ENCODE measurements around the gene BATF3. TPM values are rescaled to one million over a fixed set of nuclear protein-coding genes. Genes with fewer than 3 reads are reported as not detected.

The BATF3 gene
- total and polyA plus RNA-seq, 2 of the 4 experiments (the other 2 are of a cell fraction) = 1.6 to 3.9 TPM

DNA sequence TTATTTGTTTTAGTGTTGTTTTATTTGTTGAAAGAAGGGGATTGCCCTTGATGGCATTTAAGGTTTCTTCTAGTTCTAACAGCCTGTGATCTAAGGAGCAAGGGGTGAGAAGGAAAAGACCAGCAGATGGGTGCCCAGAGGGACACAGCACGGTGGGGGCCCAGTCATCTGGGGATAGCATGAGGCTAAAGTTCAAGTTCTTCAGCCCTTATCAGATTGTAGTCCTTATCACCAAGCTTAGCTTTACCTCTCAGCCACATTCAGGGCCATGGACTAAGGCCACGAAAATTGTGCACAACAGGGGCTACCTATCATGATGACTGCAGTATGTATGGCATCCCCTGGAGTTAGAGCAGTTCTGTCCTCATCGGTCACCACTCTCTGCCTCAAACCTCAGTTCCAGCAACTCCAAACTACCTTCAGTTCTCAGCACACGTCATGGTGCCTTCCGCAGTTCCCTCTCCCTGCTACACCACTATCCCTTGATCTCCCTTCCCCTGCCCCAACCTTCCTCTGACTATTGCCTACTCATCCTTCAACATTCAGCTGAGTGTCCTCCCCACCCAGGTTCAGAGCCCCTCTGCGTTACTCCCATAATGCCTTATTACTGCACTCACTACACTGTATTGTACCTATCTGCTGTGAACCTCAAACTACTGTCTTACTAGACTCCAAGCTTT, 54.6 kb downstream of the BATF3 start:
- Histone ChIP-seq H3K9me1 (ENCODE audit: insufficient read depth, low read length) (peaks cover 11% of the 10 kb centered on the region; the same call in 1 of the 2 replicates), H3K4me2 (ENCODE audit: low read depth, low read length) (no peak overlapping the region), H3K36me3 (ENCODE audit: control insufficient read depth, insufficient read depth, low read length) (no peaks in the 10 kb centered on the region), H2BK20ac (ENCODE audit: low read depth, low read length) (peak overlapping the region; percentile 79), H3K79me1 (ENCODE audit: low read depth in 1 of 2, low read length in 2 of 2) (no peaks in the 10 kb centered on the region), H4K8ac (ENCODE audit: low read depth in 2 of 2, low read length in 2 of 2) (peak overlapping the region in 1 of 2 experiments; percentile 17; a peak in 1 of 4 replicates), H3K4ac (ENCODE audit: low read depth, low read length) (peak overlapping the region; percentile 55; the same call in 1 of the 2 replicates), H3K23ac (ENCODE audit: low read depth, low read length) (peak overlapping the region; percentile 56; the same call in 1 of the 2 replicates), H3K14ac (replicated peaks; ENCODE audit: low read depth, low read length) (peak overlapping the region; percentile 65), H3K27me3 (ENCODE audit: control insufficient read depth, insufficient read depth, low read length) (no peaks in the 10 kb centered on the region), H2AFZ (replicated peaks; ENCODE audit: low read length, poor library complexity) (no peak overlapping the region), H3K4me1 (ENCODE audit: control insufficient read depth, insufficient read depth, low read length) (peaks cover 11% of the 10 kb centered on the region), H3K56ac (ENCODE audit: extremely low read depth, insufficient read depth, low read length) (no peak overlapping the region), H4K91ac (ENCODE audit: insufficient read depth, low read depth, low read length) (peak overlapping the region; percentile 48), H2BK120ac (ENCODE audit: low read depth, low read length) (peak overlapping the region; percentile 55; the same call in 1 of the 2 replicates), H3K27ac (ENCODE audit: insufficient read depth, low read length) (no peak overlapping the region), H4K5ac (ENCODE audit: low read depth, low read length) (peak overlapping the region; percentile 19; the same call in 1 of the 2 replicates), H3K9ac (ENCODE audit: low read depth, low read length) (no peak overlapping the region), H3K18ac (ENCODE audit: low read depth, low read length) (peak overlapping the region; percentile 18; the same call in 1 of the 2 replicates), H4K20me1 (ENCODE audit: insufficient read depth, low read length) (no peaks in the 10 kb centered on the region), H2BK15ac (ENCODE audit: low read depth, low read length) (peak overlapping the region; percentile 85; the same call in 2 of the 3 replicates), H2AK9ac (replicated peaks; ENCODE audit: low read depth, low read length, poor library complexity) (peak overlapping the region; percentile 37), H3K9me3 (ENCODE audit: control insufficient read depth, insufficient read depth, low read length) (no peaks in the 10 kb centered on the region), H2AK5ac (ENCODE audit: low read depth, low read length) (peak overlapping the region; percentile 47; the same call in 1 of the 2 replicates), H3K4me3 (ENCODE audit: insufficient read depth, low read depth, low read length) (no peak overlapping the region), H2BK5ac (ENCODE audit: low read depth, low read length, poor library complexity, severe bottlenecking) (no peak overlapping the region)
- ATAC-seq (ENCODE audit: low read depth) (no peak), DNase-seq (no peak)
- in situ Hi-C loops (cut with MboI; ENCODE audit: low sequenced_read_pairs) = no loop called here
- CTCF ChIA-PET = interaction anchor here (1.0 kb wide), 1 partner anchor 20 kb away, joined by 3 read pairs; no protein-coding TSS in a partner anchor
- POLR2A ChIA-PET (ENCODE audit: unreplicated experiment) = no interaction called here
- no TSS peak for BruUV-seq (replicated peaks)
- TF ChIP-seq MXI1 (IDR thresholded peaks at IDR 0.05; ENCODE audit: borderline replicate concordance, low read depth, low read length) (no peak), CEBPB (IDR thresholded peaks at IDR 0.05; ENCODE audit: low read depth, low read length) (no peak)
- intact Hi-C loops (cut with micrococcal nuclease) = loop anchor here (5.0 kb wide), 1 partner anchor 33 kb away; no protein-coding TSS in a partner anchor
- WGBS, 2 experiments (ENCODE audit: extremely low coverage in 2 of 2, insufficient read length in 1 of 2) = 89% methylated on average over 4 of the region's 6 CpGs; no CpG with 5 or more reads in 1 of the 2 experiments
- dilution Hi-C loops (cut with HindIII; ENCODE audit: low sequenced_read_pairs, unreplicated experiment) = no loop called here

Measured in IMR-90 (cell line).